ENCODE data around the gene FHL1. TPM values are rescaled to one million over a fixed set of nuclear protein-coding genes. Genes with fewer than 3 reads are reported as not detected.
"Not testable (repeated sequence)": the region's sequence is repeated elsewhere in the genome, so short reads cannot be mapped to it uniquely, and the experiment has no call there.

Gene FHL1
- 100 to 1,000 TPM; 114 to 426 (median 255) TPM for total RNA-seq

GRCh38 chrX:136147315-136147901 lies at the start of gene FHL1:
Gene FHL1 (plus strand): TSS chrX:136147533.
- ATAC-seq (ENCODE audit: low FRiP score in 2 of 2) (peak; percentile 58 to 96), DNase-seq (peak; percentile 40 to 94)
- peaks cover 0 to 8% (median 5%) of the 10 kb centered on the region in 4 donors for H3K4me1 ChIP-seq
- no peaks in the 10 kb centered on the region for H3K36me3 ChIP-seq
- WGBS, 2 donors = 39% methylated on average over 35 of the region's 84 CpGs; no CpG with 5 or more reads in 1 of the 2 donors
- peak within 1 kb of the TSS; percentile 34 to 68 (median 62) for H3K4me3 ChIP-seq
- H3K9me3 ChIP-seq = no peaks in the 10 kb centered on the region
- H3K27ac ChIP-seq = peak within 1 kb of the TSS; percentile 82 to 91 (median 86)
- peak in 1 of 2 donors; percentile 48 for TF ChIP-seq POLR2AphosphoS5 (IDR thresholded peaks at IDR 0.05)
- no peak for TF ChIP-seq EP300 (IDR thresholded peaks at IDR 0.05)
- TF ChIP-seq POLR2A (IDR thresholded peaks at IDR 0.05) = peak in 2 of 4 donors; percentile 56 to 67
- H3K27me3 ChIP-seq = no peaks in the 10 kb centered on the region

DNA sequence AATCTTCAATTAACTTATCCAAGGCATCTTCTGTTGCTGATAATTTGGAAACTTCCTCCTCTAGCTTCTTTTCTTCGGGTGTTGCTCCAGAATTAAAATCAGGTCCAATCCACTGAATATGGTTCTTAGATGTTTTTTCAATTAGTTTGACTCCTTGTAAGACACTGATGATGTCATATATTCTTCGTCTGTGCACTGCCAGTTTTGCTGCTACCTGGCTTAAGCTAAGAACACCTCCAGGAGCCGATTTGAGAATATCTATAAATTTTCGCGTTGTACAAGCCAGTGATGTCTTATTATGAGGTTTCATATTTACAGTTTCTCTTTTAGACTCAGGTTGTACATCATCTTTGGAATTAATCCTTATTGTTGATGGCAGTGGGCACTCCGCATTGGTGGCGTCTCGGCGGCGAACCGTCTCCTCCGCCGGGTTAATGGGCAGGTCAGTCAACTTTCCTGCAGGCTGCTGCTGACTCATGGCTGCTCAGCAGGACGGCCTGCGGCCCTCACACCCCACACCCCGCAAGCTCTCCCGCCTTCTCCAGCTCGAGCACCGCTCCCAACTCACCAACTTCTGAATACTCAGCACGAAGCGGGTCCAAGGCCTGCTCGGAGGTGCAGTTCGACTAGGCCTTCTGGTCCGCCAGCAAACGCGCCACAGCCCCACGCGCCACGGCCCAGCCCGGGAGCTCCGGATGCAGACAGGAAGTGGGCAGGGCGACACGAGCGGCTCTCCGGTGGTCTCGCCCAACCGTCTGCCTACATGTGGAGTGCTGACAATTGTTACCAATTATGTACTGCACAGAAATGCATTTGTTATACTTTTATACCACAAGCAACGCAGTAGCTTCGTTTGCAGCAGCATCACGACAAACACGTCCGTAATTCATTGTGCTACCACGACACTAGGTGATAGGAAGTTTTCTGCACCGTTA lies 49.2 kb upstream of the FHL1 start:
- 85 to 95% methylated on average over 37 to 44 of the region's 44 CpGs for WGBS, 2 donors
- no peaks in the 10 kb centered on the region for H3K27me3 ChIP-seq
- no peak overlapping the region for H3K4me3 ChIP-seq
- DNase-seq = peak in 1 of 2 donors; percentile 65
- no peaks in the 10 kb centered on the region for H3K4me1 ChIP-seq
- TF ChIP-seq POLR2AphosphoS5 (IDR thresholded peaks at IDR 0.05) (no peak), EP300 (IDR thresholded peaks at IDR 0.05) (no peak), POLR2A (IDR thresholded peaks at IDR 0.05) (no peak)
- TF ChIP-seq, protein P1, sequence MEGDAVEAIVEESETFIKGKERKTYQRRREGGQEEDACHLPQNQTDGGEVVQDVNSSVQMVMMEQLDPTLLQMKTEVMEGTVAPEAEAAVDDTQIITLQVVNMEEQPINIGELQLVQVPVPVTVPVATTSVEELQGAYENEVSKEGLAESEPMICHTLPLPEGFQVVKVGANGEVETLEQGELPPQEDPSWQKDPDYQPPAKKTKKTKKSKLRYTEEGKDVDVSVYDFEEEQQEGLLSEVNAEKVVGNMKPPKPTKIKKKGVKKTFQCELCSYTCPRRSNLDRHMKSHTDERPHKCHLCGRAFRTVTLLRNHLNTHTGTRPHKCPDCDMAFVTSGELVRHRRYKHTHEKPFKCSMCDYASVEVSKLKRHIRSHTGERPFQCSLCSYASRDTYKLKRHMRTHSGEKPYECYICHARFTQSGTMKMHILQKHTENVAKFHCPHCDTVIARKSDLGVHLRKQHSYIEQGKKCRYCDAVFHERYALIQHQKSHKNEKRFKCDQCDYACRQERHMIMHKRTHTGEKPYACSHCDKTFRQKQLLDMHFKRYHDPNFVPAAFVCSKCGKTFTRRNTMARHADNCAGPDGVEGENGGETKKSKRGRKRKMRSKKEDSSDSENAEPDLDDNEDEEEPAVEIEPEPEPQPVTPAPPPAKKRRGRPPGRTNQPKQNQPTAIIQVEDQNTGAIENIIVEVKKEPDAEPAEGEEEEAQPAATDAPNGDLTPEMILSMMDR (IDR thresholded peaks at IDR 0.05) = no peak
- no peak for ATAC-seq (ENCODE audit: low FRiP score in 2 of 2)
- no peaks in the 10 kb centered on the region for H3K9me3 ChIP-seq
- H3K36me3 ChIP-seq = no peaks in the 10 kb centered on the region
- H3K27ac ChIP-seq = no peak overlapping the region

GRCh38 chrX:136104936-136105335 lies 42.4 kb upstream of the FHL1 start:
- 19 to 60% methylated on average over 1 of the region's 1 CpG for WGBS, 2 donors
- H3K27ac ChIP-seq = no peak overlapping the region

GRCh38 chrX:136106920-136107528 lies 40.3 kb upstream of the FHL1 start:
- Histone ChIP-seq H3K27ac (no peak overlapping the region), H3K9me3 (no peaks in the 10 kb centered on the region), H3K27me3 (no peaks in the 10 kb centered on the region), H3K4me3 (no peak overlapping the region), H3K36me3 (no peaks in the 10 kb centered on the region), H3K4me1 (no peaks in the 10 kb centered on the region)
- 81 to 82% methylated on average over 11 of the region's 11 CpGs for WGBS, 2 donors
- DNase-seq = no peak
- no peak for ATAC-seq (ENCODE audit: low FRiP score in 2 of 2)
- TF ChIP-seq POLR2AphosphoS5 (IDR thresholded peaks at IDR 0.05) = no peak

More at GRCh38 chrX:136104936-136105335, 42.4 kb upstream of the FHL1 start:
- H3K9me3 ChIP-seq = no peaks in the 10 kb centered on the region
- no peaks in the 10 kb centered on the region for H3K4me1 ChIP-seq
- no peaks in the 10 kb centered on the region for H3K27me3 ChIP-seq
- DNase-seq (no peak), ATAC-seq (ENCODE audit: low FRiP score in 2 of 2) (no peak)
- no peak overlapping the region for H3K4me3 ChIP-seq
- TF ChIP-seq POLR2A (IDR thresholded peaks at IDR 0.05) (no peak), POLR2AphosphoS5 (IDR thresholded peaks at IDR 0.05) (no peak), EP300 (IDR thresholded peaks at IDR 0.05) (no peak)
- TF ChIP-seq, protein P1 (IDR thresholded peaks at IDR 0.05) = no peak
- no peaks in the 10 kb centered on the region for H3K36me3 ChIP-seq

DNA sequence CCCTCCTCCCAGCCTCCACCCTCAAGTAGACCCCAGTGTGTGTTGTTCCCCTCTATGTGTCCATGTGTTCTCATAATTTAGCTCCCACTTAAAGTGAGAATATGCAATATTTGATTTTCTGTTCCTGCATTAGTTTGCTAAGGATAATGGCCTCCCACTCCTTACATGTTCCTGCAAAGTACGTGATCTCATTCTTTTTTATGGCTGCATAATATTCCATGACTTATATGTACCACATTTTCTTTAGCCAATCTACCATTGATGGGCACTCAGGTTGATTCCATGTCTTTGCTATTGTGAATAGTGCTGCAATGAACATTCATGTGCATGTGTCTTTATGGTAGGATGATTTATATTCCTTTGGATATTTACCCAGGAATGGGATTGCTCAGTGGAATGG lies 38.4 kb upstream of the FHL1 start:
- ATAC-seq (ENCODE audit: low FRiP score in 2 of 2); H3K4me3 ChIP-seq; H3K27me3 ChIP-seq; H3K36me3 ChIP-seq; DNase-seq; H3K9me3 ChIP-seq; H3K27ac ChIP-seq; H3K4me1 ChIP-seq: not testable (repeated sequence)
- WGBS, 2 donors = 83 to 87% methylated on average over 1 of the region's 1 CpG

DNA sequence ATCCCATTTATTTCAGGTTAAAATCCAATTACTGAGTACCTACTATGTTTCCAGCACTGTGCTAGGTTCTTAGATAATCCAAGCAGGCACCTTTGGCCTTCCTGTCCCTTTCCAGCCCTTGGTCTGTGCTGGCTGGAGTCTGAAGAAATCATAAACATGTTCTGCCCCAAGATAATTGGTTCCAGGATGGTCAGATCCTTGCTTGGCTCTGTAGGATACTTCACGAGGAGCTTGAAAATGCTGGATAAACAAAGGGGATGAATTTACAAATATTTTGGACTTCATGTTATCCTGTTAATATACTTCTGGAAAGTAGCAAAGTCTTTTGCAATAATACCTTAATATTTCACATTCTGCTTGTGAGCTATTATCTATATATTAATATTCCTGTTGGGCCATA lies 35.0 kb upstream of the FHL1 start:
- 0% methylated on average over 1 of the region's 1 CpG for WGBS, 2 donors
- Histone ChIP-seq H3K27ac (no peak overlapping the region), H3K4me3 (no peak overlapping the region), H3K4me1 (no peaks in the 10 kb centered on the region), H3K9me3 (no peaks in the 10 kb centered on the region), H3K36me3 (no peaks in the 10 kb centered on the region), H3K27me3 (no peaks in the 10 kb centered on the region)
- TF ChIP-seq EP300 (IDR thresholded peaks at IDR 0.05) = no peak
- no peak for TF ChIP-seq POLR2AphosphoS5 (IDR thresholded peaks at IDR 0.05)
- no peak for TF ChIP-seq POLR2A (IDR thresholded peaks at IDR 0.05)
- TF ChIP-seq, protein P1 (IDR thresholded peaks at IDR 0.05) = no peak
- ATAC-seq (ENCODE audit: low FRiP score in 2 of 2) = no peak
- DNase-seq = no peak

Data from upper lobe of left lung (tissue), 6 donors.